Adipocyte (in vitro differentiated cells): ENCODE data around the gene ADCYAP1R1.
A peak's percentile ranks its signal among the peaks of the same experiment; 100 is the strongest.

Experiments used
- DNase-seq: peaks from one replicate; pipeline ENCODE4 v3.0.0-alpha.2; 2015; ENCODE audit warnings: low read depth
- H3K27me3 ChIP-seq: replicated peaks from 2 replicates; pipeline ENCODE4 v1.7.0; 2013; ENCODE audit warnings: mild to moderate bottlenecking, low read length, moderate library complexity; ENCODE audit not compliant: control insufficient read depth, insufficient read depth
- H3K36me3 ChIP-seq: 2 replicates; pipeline ENCODE4 v1.7.0; 2013; ENCODE audit warnings: low read length, mild to moderate bottlenecking, moderate library complexity; ENCODE audit not compliant: control insufficient read depth, insufficient read depth, severe bottlenecking
- H3K4me1 ChIP-seq: 2 replicates; pipeline ENCODE4 v1.7.0; 2013; ENCODE audit warnings: mild to moderate bottlenecking, low read length, moderate library complexity; ENCODE audit not compliant: control insufficient read depth, insufficient read depth
- H3K4me3 ChIP-seq: 2 replicates; pipeline ENCODE4 v1.7.0; 2013; ENCODE audit warnings: mild to moderate bottlenecking, low read length, moderate library complexity
- H3K9ac ChIP-seq: 2 replicates; pipeline ENCODE4 v1.7.0; 2013; ENCODE audit warnings: mild to moderate bottlenecking, low read length, moderate library complexity
- H3K9me3 ChIP-seq: 2 replicates; pipeline ENCODE4 v1.7.0; 2013; ENCODE audit warnings: mild to moderate bottlenecking, low read length, moderate library complexity; ENCODE audit not compliant: control insufficient read depth

ADCYAP1R1 gene

GRCh38 chr7:31058122-31058521, 6.0 kb downstream of the ADCYAP1R1 start:
- DNase-seq, result peak; percentile 19
- Histone ChIP-seq H3K9me3 (no peaks in the 10 kb centered on the region), H3K4me1 (no peaks in the 10 kb centered on the region), H3K4me3 (no peak overlapping the region), H3K9ac (no peak overlapping the region), H3K27me3 (peaks cover 12% of the 10 kb centered on the region), H3K36me3 (no peaks in the 10 kb centered on the region)

- H3K9ac ChIP-seq, result no peak overlapping the region
- H3K27me3 ChIP-seq, result peaks cover 6% of the 10 kb centered on the region
- H3K4me1 ChIP-seq, result no peaks in the 10 kb centered on the region
- H3K36me3 ChIP-seq, result no peaks in the 10 kb centered on the region
- H3K4me3 ChIP-seq, result no peak overlapping the region
- DNase-seq, result no peak
- H3K9me3 ChIP-seq, result no peaks in the 10 kb centered on the region
These were observed 6.6 kb downstream of the ADCYAP1R1 start for GRCh38 chr7:31058688-31059087.

DNA sequence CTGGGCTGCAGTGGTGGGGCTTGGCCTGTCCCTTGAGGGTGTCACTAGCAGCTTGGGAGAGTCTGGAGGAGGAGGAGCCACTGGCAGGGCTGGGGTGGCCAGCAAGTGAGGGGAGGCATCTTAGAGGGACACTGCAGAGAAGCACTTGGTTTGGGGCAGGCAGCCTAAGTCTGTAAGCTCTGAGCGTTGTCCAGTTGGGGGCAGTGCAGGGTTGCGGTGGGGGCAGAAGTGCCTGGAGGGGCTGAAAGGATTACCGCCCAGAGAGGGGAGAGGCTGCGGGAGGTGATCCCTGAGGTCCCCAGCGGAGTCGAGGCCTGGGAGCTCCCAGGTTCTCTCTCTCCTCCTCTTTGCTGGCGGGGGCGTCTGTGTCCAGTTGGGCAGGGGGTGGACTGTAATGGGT, 7.4 kb downstream of the ADCYAP1R1 start:
- Histone ChIP-seq H3K9me3 (no peaks in the 10 kb centered on the region), H3K36me3 (no peaks in the 10 kb centered on the region), H3K9ac (no peak overlapping the region), H3K4me3 (no peak overlapping the region), H3K4me1 (no peaks in the 10 kb centered on the region), H3K27me3 (no peaks in the 10 kb centered on the region)
- no peak for DNase-seq

- DNase-seq, result no peak
- Histone ChIP-seq H3K36me3 (no peaks in the 10 kb centered on the region), H3K4me3 (no peak overlapping the region), H3K27me3 (peaks cover 4% of the 10 kb centered on the region), H3K9ac (no peak overlapping the region), H3K4me1 (no peaks in the 10 kb centered on the region), H3K9me3 (no peaks in the 10 kb centered on the region)
These were observed 9.1 kb downstream of the ADCYAP1R1 start for GRCh38 chr7:31061185-31061584.

DNA sequence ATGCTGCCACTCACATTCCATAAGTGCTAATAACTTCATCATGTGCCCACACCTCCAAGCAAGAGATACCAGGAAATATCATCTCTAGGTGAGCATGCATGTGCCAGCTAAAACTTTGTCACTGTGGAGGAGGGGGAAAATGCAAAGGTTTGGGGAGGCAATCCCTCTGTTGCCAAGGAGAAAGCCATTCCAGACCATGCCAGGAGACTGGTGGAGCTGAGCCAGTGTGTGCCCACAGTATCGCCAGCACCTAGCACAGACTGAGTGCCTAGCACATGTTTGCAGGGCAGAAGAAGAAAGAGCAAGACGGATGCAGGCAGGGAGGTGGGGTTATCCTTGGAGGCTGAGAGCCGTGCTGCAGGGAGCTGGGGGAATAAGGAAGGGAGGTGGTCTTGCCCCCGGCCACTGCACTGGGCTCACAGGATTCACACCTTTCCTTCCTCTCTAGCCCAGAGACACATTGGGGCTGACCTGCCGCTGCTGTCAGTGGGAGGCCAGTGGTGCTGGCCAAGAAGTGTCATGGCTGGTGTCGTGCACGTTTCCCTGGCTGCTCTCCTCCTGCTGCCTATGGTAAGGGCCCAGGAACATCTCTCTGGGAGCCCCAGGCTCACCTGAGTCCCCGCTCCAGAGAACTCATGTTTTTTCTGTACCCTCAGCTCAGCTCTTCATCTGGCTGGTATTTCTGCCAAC, 10.8 kb downstream of the ADCYAP1R1 start:
- H3K36me3 ChIP-seq, result no peaks in the 10 kb centered on the region
- H3K9me3 ChIP-seq, result no peaks in the 10 kb centered on the region
- no peaks in the 10 kb centered on the region for H3K4me1 ChIP-seq
- H3K9ac ChIP-seq, result no peak overlapping the region
- H3K27me3 ChIP-seq, result peaks cover 6% of the 10 kb centered on the region
- H3K4me3 ChIP-seq, result no peak overlapping the region
- no peak for DNase-seq

DNA sequence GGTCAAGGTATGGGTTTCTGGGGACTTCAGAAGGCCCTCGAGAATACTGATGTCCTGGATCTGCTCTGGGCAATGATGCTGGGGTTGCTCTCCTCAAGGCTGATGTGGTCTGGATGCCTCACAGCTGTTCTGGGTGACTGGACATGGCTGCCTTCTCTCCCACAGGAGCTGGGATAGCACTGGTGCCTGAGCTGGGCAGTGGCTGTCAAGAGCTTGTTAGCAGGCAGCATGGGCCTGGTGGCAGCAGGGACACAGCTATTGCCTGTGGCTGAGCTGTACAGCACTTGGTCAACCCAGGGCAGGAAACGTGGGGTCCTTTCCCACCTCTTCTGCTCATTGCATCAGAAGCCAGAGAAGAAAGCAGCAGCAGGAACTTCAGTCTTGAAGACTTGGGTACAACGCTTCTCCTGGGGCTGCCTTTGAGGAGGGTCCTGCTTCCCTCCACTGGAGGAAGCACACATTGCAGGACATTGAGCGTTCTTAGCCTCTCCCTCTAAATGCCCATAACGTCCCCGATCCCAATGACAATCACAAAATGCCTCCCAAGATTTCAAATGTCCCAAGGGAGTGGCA, 13.0 kb downstream of the ADCYAP1R1 start:
- Histone ChIP-seq H3K9ac (no peak overlapping the region), H3K27me3 (peaks cover 10% of the 10 kb centered on the region), H3K4me1 (no peaks in the 10 kb centered on the region), H3K4me3 (no peak overlapping the region), H3K9me3 (no peaks in the 10 kb centered on the region), H3K36me3 (no peaks in the 10 kb centered on the region)
- no peak for DNase-seq

- no peak overlapping the region for H3K9ac ChIP-seq
- no peaks in the 10 kb centered on the region for H3K36me3 ChIP-seq
- no peak overlapping the region for H3K4me3 ChIP-seq
- no peak for DNase-seq
- no peaks in the 10 kb centered on the region for H3K4me1 ChIP-seq
- H3K9me3 ChIP-seq, result no peaks in the 10 kb centered on the region
- peaks cover 10% of the 10 kb centered on the region for H3K27me3 ChIP-seq
These were observed 13.7 kb downstream of the ADCYAP1R1 start for GRCh38 chr7:31065840-31066239.

- H3K27me3 ChIP-seq, result peaks cover 10% of the 10 kb centered on the region
- H3K4me3 ChIP-seq, result no peak overlapping the region
- DNase-seq, result no peak
- no peaks in the 10 kb centered on the region for H3K9me3 ChIP-seq
- no peaks in the 10 kb centered on the region for H3K4me1 ChIP-seq
- H3K9ac ChIP-seq, result no peak overlapping the region
- no peaks in the 10 kb centered on the region for H3K36me3 ChIP-seq
These were observed 14.5 kb downstream of the ADCYAP1R1 start for GRCh38 chr7:31066516-31067130.

- peaks cover 10% of the 10 kb centered on the region for H3K27me3 ChIP-seq
- no peaks in the 10 kb centered on the region for H3K4me1 ChIP-seq
- H3K4me3 ChIP-seq, result no peak overlapping the region
- no peaks in the 10 kb centered on the region for H3K9me3 ChIP-seq
- no peaks in the 10 kb centered on the region for H3K36me3 ChIP-seq
- DNase-seq, result no peak
- H3K9ac ChIP-seq, result no peak overlapping the region
These were observed 15.4 kb downstream of the ADCYAP1R1 start for GRCh38 chr7:31067491-31067890.

- no peak for DNase-seq
These were observed 16.0 kb downstream of the ADCYAP1R1 start for GRCh38 chr7:31068006-31068675.

DNA sequence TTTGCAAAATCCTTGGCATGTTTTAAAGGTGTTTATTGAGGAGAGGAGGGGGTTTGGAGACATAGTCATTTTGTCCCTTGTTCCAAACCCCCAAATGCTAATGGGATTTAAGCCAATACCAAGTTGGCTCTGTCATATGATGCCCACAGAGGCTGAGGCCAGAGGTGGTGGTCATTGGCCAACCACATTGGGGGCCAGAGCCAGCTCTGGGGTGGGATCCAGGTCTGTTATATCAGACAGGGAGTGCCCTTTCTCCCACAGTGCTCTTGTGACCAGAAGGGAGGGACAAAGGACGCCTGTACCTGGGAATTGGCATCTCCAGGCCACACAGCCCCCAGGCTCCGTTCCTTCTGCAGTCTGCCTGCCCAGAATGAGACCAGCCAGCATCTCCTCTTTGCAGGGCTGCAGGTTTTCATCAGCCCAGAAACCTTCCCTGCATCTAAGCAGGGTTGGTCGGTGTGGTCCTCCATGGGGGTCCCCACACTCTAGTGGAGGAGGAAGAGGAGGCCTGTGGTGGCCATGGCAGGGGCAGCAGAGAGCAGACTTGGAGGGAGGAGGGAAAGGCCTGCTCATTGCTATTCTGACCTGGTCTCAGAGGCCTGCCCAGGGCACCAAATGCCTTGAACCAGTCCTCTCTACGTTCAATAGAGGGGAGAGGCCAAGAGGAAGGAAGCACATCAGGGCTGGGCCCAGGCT, 17.9 kb downstream of the ADCYAP1R1 start:
- Histone ChIP-seq H3K36me3 (no peaks in the 10 kb centered on the region), H3K9me3 (no peaks in the 10 kb centered on the region), H3K9ac (no peak overlapping the region), H3K27me3 (peaks cover 6% of the 10 kb centered on the region), H3K4me3 (no peak overlapping the region), H3K4me1 (peaks cover 5% of the 10 kb centered on the region)
- no peak for DNase-seq

More at GRCh38 chr7:31068006-31068675, 16.0 kb downstream of the ADCYAP1R1 start:
- Histone ChIP-seq H3K9me3 (no peaks in the 10 kb centered on the region), H3K27me3 (peaks cover 10% of the 10 kb centered on the region), H3K4me3 (no peak overlapping the region), H3K4me1 (no peaks in the 10 kb centered on the region), H3K36me3 (no peaks in the 10 kb centered on the region), H3K9ac (no peak overlapping the region)
